Measurements from ENCODE around the gene SPRED2.

- TF ChIP-seq EZH2 (IDR thresholded peaks at IDR 0.05; ENCODE audit: insufficient read depth, poor library complexity, severe bottlenecking) (no peak), EZH2phosphoT487 (IDR thresholded peaks at IDR 0.05; ENCODE audit: insufficient read depth, low read depth) (no peak)
These were observed 155.3 kb downstream of the SPRED2 start for GRCh38 chr2:65277118-65277517.
